HCT116 (cell line): ENCODE data around the gene TLN1. TPM values are rescaled to one million over a fixed set of nuclear protein-coding genes. Genes with fewer than 3 reads are reported as not detected.

ENCODE experiments used
- ATAC-seq: fragments of 200-7000 bp; cut with Tn5 transposase; 2 replicates; pipeline ENCODE4 v1.9.1; 2020; ENCODE audit warnings: mild to moderate bottlenecking, moderate library complexity
- BruUV-seq: library from RNA; stranded (reverse); fragments of 400-500 nt; replicated peaks from 2 replicates; lab custom pipeline; 2021; lab: Mats Ljungman, UMichigan
- CTCF ChIA-PET: fragments of 300-600 bp; sonication (Branson Sonifier 250); formaldehyde crosslinking; loops from one replicate; lab custom pipeline; 2021; ENCODE audit warnings: antibody characterized with exemption; lab: Charles Lee
- POLR2A ChIA-PET: fragments of 300-600, 350-600 bp; sonication (Branson Sonifier 250); formaldehyde crosslinking; loops from one replicate; lab custom pipeline; 2021; ENCODE audit warnings: antibody characterized with exemption; lab: Charles Lee
- RAD21 ChIA-PET, 2 experiments: fragments of 300-600 bp; sonication (Branson Sonifier 250); formaldehyde crosslinking; loops; one replicate each; lab custom pipeline; 2023; ENCODE audit warnings: low total read pairs in 2 of 2; ENCODE audit not compliant: uncharacterized antibody in 2 of 2, unreplicated experiment in 2 of 2, low non-redundant PET in 1 of 2; lab: Charles Lee
- DNase-seq: peaks from one replicate; pipeline ENCODE4 v3.0.0-alpha.2; 2010; ENCODE audit warnings: low read depth, low spot score
- H2AFZ ChIP-seq: fragments of 200-600 bp; shearing (Covaris generic), sonication (generic); 2 replicates; pipeline ENCODE4 v1.6.1; 2017; ENCODE audit warnings: low read depth, mixed run types, mixed read lengths, antibody characterized with exemption, low read length; ENCODE audit not compliant: poor library complexity, severe bottlenecking
- H3K27ac ChIP-seq: 2 replicates; pipeline ENCODE4 v1.5.1; 2012; ENCODE audit warnings: low read depth, low read length
- H3K27me3 ChIP-seq: fragments of 200-600 bp; sonication (generic); 2 replicates; pipeline ENCODE4 v1.6.1; 2016; ENCODE audit warnings: mixed run types, low read length, mixed read lengths; ENCODE audit not compliant: insufficient read depth
- H3K36me3 ChIP-seq, 2 experiments: fragments of 200-500 bp in 1 of 2; fragments of 200-600 bp in 1 of 2; sonication (Bioruptor generic) in 1 of 2; sonication (generic) in 1 of 2; 2 replicates each; pipeline versions ENCODE4 v1.5.1 to v1.6.1; 2014 to 2016; ENCODE audit warnings: low read length in 2 of 2, inconsistent platforms in 1 of 2, mixed read lengths in 1 of 2, mixed run types in 1 of 2; ENCODE audit not compliant: insufficient read depth in 2 of 2, control insufficient read depth in 1 of 2
- H3K4me1 ChIP-seq, 2 experiments: fragments of 200-600 bp in 1 of 2; sonication (generic) in 1 of 2; 2 replicates each; pipeline versions ENCODE4 v1.5.1 to v1.6.1; 2012 to 2017; ENCODE audit warnings: low read length in 2 of 2, inconsistent platforms in 1 of 2, mild to moderate bottlenecking in 1 of 2, mixed read lengths in 1 of 2, mixed run types in 1 of 2, moderate library complexity in 1 of 2; ENCODE audit not compliant: insufficient read depth in 2 of 2, control insufficient read depth in 1 of 2
- H3K4me2 ChIP-seq: fragments of 200-600 bp; sonication (generic); 2 replicates; pipeline ENCODE4 v1.6.1; 2017; ENCODE audit warnings: mixed run types, low read length, mixed read lengths
- H3K4me3 ChIP-seq, 2 experiments: fragments of 200-600 bp in 1 of 2; sonication (generic) in 1 of 2; replicated peaks in 1 of 2; 2 replicates each; pipeline ENCODE4 v1.5.1; 2011 to 2016; ENCODE audit warnings: low read length in 2 of 2, control low read depth in 1 of 2, low read depth in 1 of 2, mild to moderate bottlenecking in 1 of 2, mixed read lengths in 1 of 2, mixed run types in 1 of 2
- H3K79me2 ChIP-seq: fragments of 200-600 bp; sonication (generic); 2 replicates; pipeline ENCODE4 v1.6.1; 2017; ENCODE audit warnings: mild to moderate bottlenecking, mixed run types, low read length, moderate library complexity, mixed read lengths; ENCODE audit not compliant: insufficient read depth
- H3K9ac ChIP-seq: fragments of 200-600 bp; sonication (generic); 2 replicates; pipeline ENCODE4 v1.6.1; 2016; ENCODE audit warnings: low read length, mixed read lengths
- H3K9me2 ChIP-seq: fragments of 200-600 bp; sonication (generic), shearing (Covaris generic); 2 replicates; pipeline ENCODE4 v1.6.1; 2017; ENCODE audit warnings: mixed run types, mild to moderate bottlenecking, moderate library complexity; ENCODE audit not compliant: insufficient read depth
- H3K9me3 ChIP-seq, 2 experiments: fragments of 200-500 bp in 1 of 2; fragments of 200-600 bp in 1 of 2; sonication (Bioruptor generic) in 1 of 2; sonication (generic) in 1 of 2; 2 replicates each; pipeline ENCODE4 v1.6.1; 2014 to 2017; ENCODE audit warnings: low read length in 2 of 2, mixed read lengths in 2 of 2, inconsistent platforms in 1 of 2, low read depth in 1 of 2, mild to moderate bottlenecking in 1 of 2, mixed run types in 1 of 2, moderate library complexity in 1 of 2; ENCODE audit not compliant: control insufficient read depth in 1 of 2, insufficient read depth in 1 of 2
- H4K20me1 ChIP-seq: fragments of 200-600 bp; sonication (generic), shearing (Covaris generic); 2 replicates; pipeline ENCODE4 v1.6.1; 2017; ENCODE audit warnings: mixed run types, mild to moderate bottlenecking, moderate library complexity; ENCODE audit not compliant: insufficient read depth
- CBX3 ChIP-seq: IDR thresholded peaks from 2 replicates; pipeline ENCODE4 v1.6.1; 2012; ENCODE audit warnings: low read depth
- ELF1 ChIP-seq: IDR thresholded peaks from 2 replicates; pipeline ENCODE4 v1.6.1; 2012; ENCODE audit warnings: low read depth, borderline replicate concordance
- EZH2 ChIP-seq: fragments of 200-600 bp; sonication (generic); IDR thresholded peaks from 2 replicates; pipeline ENCODE4 v1.6.1; 2017; ENCODE audit warnings: antibody characterized with exemption, mixed run types
- EZH2phosphoT487 ChIP-seq: fragments of 200-600 bp; IDR thresholded peaks from 2 replicates; pipeline ENCODE4 v1.6.1; 2018; ENCODE audit warnings: antibody characterized with exemption, borderline replicate concordance
- FOSL1 ChIP-seq: IDR thresholded peaks from 2 replicates; pipeline ENCODE4 v1.6.1; 2012; ENCODE audit warnings: low read depth
- JUND ChIP-seq: IDR thresholded peaks from 2 replicates; pipeline ENCODE4 v1.6.1; 2012
- MAX ChIP-seq: IDR thresholded peaks from 2 replicates; pipeline ENCODE4 v1.6.1; 2012
- POLR2AphosphoS5 ChIP-seq: IDR thresholded peaks from 2 replicates; pipeline ENCODE4 v1.6.1; 2011; ENCODE audit warnings: mild to moderate bottlenecking, low read depth, low read length, moderate library complexity
- RAD21 ChIP-seq: IDR thresholded peaks from 2 replicates; pipeline ENCODE4 v1.6.1; 2012; ENCODE audit warnings: low read depth, mild to moderate bottlenecking
- REST ChIP-seq: IDR thresholded peaks from 2 replicates; pipeline ENCODE4 v1.6.1; 2012; ENCODE audit warnings: low read depth
- TCF7L2 ChIP-seq: IDR thresholded peaks from 2 replicates; pipeline ENCODE4 v1.7.0; 2011; ENCODE audit warnings: borderline replicate concordance, inconsistent platforms; ENCODE audit not compliant: insufficient read depth, insufficient read length; ENCODE audit errors: extremely low read depth
- YY1 ChIP-seq: IDR thresholded peaks from 2 replicates; pipeline ENCODE4 v1.6.1; 2011; ENCODE audit warnings: low read length, low read depth, moderate library complexity, mild to moderate bottlenecking; ENCODE audit not compliant: insufficient replicate concordance; ENCODE audit errors: extremely low read depth
- ZFX ChIP-seq: fragments of 450-650 bp; IDR thresholded peaks from 2 replicates; pipeline ENCODE4 v1.6.1; 2017
- ZNF274 ChIP-seq: fragments of 200-500 bp; sonication (Bioruptor generic); IDR thresholded peaks from 2 replicates; pipeline ENCODE4 v1.6.1; 2014; ENCODE audit warnings: mild to moderate bottlenecking, low read depth, low read length, inconsistent platforms
- intact Hi-C: fragments of 100-400 bp; cut with micrococcal nuclease; formaldehyde crosslinking; loops from 2 replicates; pipeline ENCODE4 v1.10.0; 2022
- total RNA-seq: library from RNA; stranded (reverse); gene quantifications from one replicate; pipeline ENCODE4 v1.2.1, GENCODE V29; 2021; ENCODE audit not compliant: unreplicated experiment
- TF ChIP-seq, protein P1 (sequence below), 3 experiments: fragments of 200-600 bp in 1 of 3; sonication (generic) in 1 of 3; IDR thresholded peaks in 2 of 3; conservative IDR thresholded peaks in 1 of 3; 2 replicates each; pipeline ENCODE4 v1.5.1; 2012 to 2017; ENCODE audit warnings: low read depth in 2 of 3, low read length in 2 of 3, antibody characterized with exemption in 1 of 3, borderline replicate concordance in 1 of 3, control low read depth in 1 of 3, mild to moderate bottlenecking in 1 of 3, mixed read lengths in 1 of 3, mixed run types in 1 of 3, moderate library complexity in 1 of 3; ENCODE audit not compliant: insufficient read depth in 1 of 3

TLN1 gene
- total RNA-seq, 1 experiment from 2014 or later: 144 TPM

DNA sequence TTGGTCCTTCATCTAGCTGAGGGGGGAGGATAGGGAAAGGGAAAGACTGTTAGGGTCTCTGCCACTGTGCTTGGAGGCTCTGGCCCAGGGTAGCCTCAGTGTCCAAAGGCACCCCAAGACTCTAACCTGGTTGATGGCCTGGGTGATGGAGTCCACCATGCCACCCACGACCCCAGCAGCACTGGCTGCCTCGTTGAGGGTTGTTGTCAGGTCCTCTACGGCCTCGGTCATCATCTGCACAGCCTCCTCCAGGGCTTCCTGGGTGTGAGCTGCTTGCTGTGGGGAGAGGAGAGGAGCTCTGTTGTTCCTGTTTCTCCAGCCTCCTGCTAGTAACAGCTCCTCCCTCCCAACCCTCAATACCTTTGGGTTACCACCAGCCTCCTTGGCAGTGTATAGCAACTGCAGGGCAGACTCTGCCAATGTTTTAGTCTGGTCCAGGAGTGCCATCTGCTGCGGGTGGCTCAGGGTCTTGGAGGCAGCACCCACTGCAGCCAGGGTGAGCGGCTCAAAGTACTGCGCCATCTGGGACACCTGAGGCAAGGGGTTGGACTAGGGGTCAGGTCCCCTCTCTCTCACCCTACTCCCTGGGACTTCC, 26.1 kb downstream of the TLN1 start:
- no peak for TF ChIP-seq EZH2phosphoT487
- no peak for TF ChIP-seq REST
- no peak for TF ChIP-seq JUND
- no peak for TF ChIP-seq ZFX
- no peak for TF ChIP-seq CBX3
- TF ChIP-seq MAX: no peak
- TF ChIP-seq FOSL1: no peak
- no peak for TF ChIP-seq YY1
- no peak for TF ChIP-seq TCF7L2
- no peak for TF ChIP-seq POLR2AphosphoS5
- no peak for TF ChIP-seq ELF1
- no peak for TF ChIP-seq ZNF274
- TF ChIP-seq, protein P1, sequence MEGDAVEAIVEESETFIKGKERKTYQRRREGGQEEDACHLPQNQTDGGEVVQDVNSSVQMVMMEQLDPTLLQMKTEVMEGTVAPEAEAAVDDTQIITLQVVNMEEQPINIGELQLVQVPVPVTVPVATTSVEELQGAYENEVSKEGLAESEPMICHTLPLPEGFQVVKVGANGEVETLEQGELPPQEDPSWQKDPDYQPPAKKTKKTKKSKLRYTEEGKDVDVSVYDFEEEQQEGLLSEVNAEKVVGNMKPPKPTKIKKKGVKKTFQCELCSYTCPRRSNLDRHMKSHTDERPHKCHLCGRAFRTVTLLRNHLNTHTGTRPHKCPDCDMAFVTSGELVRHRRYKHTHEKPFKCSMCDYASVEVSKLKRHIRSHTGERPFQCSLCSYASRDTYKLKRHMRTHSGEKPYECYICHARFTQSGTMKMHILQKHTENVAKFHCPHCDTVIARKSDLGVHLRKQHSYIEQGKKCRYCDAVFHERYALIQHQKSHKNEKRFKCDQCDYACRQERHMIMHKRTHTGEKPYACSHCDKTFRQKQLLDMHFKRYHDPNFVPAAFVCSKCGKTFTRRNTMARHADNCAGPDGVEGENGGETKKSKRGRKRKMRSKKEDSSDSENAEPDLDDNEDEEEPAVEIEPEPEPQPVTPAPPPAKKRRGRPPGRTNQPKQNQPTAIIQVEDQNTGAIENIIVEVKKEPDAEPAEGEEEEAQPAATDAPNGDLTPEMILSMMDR (IDR thresholded peaks at IDR 0.05 in 2 of 3, conservative IDR thresholded peaks at IDR 0.05 in 1 of 3; ENCODE audit: borderline replicate concordance in 1 of 3, insufficient read depth in 1 of 3, low read depth in 2 of 3, low read length in 2 of 3): no peak
- TF ChIP-seq RAD21: no peak
- TF ChIP-seq EZH2: no peak
- no peak overlapping the region for H3K4me3 ChIP-seq
- RAD21 ChIA-PET: no interaction called here
- H3K9ac ChIP-seq: no peak overlapping the region
- BruUV-seq: no TSS peak
- intact Hi-C loops: no loop called here
- H3K79me2 ChIP-seq: no peaks in the 10 kb centered on the region
- no peaks in the 10 kb centered on the region for H4K20me1 ChIP-seq
- H3K9me3 ChIP-seq: no peaks in the 10 kb centered on the region
- H3K4me2 ChIP-seq: no peak overlapping the region
- ATAC-seq: no peak
- H3K4me1 ChIP-seq: no peaks in the 10 kb centered on the region
- peaks cover 58 to 72% of the 10 kb centered on the region in 2 experiments for H3K36me3 ChIP-seq
- H3K27ac ChIP-seq: no peak overlapping the region
- no peaks in the 10 kb centered on the region for H3K27me3 ChIP-seq
- POLR2A ChIA-PET: no interaction called here
- CTCF ChIA-PET: interaction anchor here (1.8 kb wide), 1 partner anchor 9 kb away, joined by 7 read pairs; no protein-coding TSS in a partner anchor
- no peak for DNase-seq
- H2AFZ ChIP-seq: no peak overlapping the region
- no peaks in the 10 kb centered on the region for H3K9me2 ChIP-seq
